ENCODE data around the gene ERC1.

DNA sequence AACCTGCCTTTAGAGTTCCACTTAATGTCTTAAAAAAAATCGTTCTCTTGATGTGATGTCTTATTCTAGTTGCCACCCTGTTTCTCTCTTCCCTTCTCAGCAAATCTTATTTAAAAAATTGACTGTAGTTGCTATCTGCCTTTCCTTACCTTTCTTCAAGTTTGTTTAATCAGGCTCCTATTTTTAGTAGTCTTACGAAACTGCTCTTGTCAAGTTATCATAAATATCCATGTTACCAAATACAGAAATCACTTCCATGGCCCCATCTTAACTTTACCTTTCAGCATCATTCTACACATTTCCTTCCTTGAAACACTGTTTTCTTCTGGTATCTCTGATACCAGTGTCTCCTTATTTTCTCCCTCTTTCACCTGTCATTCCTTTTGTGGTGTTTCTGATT is 227.3 kb downstream of the ERC1 start:
- no peak for TF ChIP-seq POLR2A (IDR thresholded peaks at IDR 0.05; ENCODE audit: low read depth)
- TF ChIP-seq, protein P1, sequence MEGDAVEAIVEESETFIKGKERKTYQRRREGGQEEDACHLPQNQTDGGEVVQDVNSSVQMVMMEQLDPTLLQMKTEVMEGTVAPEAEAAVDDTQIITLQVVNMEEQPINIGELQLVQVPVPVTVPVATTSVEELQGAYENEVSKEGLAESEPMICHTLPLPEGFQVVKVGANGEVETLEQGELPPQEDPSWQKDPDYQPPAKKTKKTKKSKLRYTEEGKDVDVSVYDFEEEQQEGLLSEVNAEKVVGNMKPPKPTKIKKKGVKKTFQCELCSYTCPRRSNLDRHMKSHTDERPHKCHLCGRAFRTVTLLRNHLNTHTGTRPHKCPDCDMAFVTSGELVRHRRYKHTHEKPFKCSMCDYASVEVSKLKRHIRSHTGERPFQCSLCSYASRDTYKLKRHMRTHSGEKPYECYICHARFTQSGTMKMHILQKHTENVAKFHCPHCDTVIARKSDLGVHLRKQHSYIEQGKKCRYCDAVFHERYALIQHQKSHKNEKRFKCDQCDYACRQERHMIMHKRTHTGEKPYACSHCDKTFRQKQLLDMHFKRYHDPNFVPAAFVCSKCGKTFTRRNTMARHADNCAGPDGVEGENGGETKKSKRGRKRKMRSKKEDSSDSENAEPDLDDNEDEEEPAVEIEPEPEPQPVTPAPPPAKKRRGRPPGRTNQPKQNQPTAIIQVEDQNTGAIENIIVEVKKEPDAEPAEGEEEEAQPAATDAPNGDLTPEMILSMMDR (IDR thresholded peaks at IDR 0.05) = no peak
- TF ChIP-seq EP300 (IDR thresholded peaks at IDR 0.05) = no peak

Data from esophagus muscularis mucosa (tissue), 4 donors.